HL-60/S4 treated with phorbol 12-myristate 13-acetate at 8.2 ng/mL for 4 days and 3 days (cell line): ENCODE results near the gene CAMKV.
"Not testable (repeated sequence)": the region's sequence is repeated elsewhere in the genome, so short reads cannot be mapped to it uniquely, and the experiment has no call there.

Source experiments
- in situ Hi-C: fragments of 300-500 bp; cut with MboI; formaldehyde crosslinking; loops from 2 replicates; pipeline ENCODE4 v1.15.0; 2022; ENCODE audit warnings: low sequenced_read_pairs

Gene CAMKV, protein sequence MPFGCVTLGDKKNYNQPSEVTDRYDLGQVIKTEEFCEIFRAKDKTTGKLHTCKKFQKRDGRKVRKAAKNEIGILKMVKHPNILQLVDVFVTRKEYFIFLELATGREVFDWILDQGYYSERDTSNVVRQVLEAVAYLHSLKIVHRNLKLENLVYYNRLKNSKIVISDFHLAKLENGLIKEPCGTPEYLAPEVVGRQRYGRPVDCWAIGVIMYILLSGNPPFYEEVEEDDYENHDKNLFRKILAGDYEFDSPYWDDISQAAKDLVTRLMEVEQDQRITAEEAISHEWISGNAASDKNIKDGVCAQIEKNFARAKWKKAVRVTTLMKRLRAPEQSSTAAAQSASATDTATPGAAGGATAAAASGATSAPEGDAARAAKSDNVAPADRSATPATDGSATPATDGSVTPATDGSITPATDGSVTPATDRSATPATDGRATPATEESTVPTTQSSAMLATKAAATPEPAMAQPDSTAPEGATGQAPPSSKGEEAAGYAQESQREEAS

DNA sequence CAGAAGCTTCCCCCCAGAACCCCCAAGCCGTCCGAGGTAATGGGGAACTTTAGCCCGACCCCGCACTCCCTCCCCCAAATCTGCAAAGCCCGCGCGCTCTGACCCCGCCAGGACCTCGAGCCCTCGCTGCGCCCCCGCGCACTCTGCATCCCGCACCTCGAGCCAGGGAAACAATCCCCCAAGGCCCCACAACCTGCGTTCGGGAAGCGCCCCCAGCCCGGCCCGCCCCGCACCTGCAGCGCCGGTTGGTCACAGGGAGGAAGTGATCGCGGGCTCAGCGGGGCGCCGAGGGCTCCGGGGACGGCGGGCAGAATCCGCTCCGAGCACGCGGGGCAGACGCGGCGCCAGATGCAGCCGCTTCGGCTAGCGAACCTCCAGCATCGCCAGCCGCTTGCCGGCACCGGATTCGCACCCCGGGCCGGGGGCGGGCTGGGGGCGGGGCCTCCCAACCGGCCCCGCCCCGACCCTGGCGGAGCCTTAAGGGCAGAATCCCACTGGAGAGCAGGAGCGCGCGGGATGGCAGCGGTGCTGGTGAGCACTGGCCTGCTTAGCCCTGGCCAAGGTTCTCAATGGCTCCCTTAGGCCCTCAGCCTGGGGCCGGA lies at the start of gene CAMKV:
TSS of gene CAMKV (minus strand) at position 382 of the 602 bp plus-strand sequence. CDS start 7,518 bp downstream, outside the sequence.
- in situ Hi-C loops: no loop called here

DNA sequence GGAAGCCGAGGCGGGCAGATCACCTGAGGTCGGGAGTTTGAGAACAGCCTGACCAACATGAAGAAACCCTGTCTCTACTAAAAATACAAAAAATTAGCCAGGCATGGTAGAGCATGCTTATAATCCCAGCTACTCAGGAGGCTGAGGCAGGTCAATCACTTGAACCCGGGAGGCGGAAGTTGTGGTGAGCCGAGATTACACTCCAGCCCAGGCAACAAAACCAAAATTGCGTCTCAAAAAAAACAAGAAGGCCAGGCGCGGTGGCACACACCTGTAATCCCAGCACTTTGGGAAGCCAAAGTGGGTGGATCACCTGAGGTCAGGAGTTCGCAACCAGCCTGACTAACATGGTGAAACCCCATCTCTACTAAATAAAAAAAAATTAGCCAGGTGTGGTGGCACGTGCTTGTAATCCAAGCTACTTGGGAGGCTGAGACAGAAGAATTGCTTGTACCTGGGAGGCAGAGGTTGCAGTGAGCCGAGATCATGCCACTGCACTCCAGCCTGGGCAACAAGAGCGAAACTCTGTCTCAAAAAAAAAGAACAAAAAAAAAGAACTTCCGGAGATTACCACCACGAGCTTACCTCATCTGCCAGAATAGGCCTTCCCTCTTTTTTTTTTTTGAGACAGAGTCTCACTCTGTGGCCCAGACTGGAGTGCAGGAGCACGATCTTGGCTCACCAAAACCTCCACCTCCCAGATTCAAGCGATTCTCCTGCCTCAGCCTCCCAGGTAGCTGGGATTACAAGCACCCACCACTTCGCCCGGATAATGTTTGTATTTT lies 48.3 kb upstream of the CAMKV start:
- in situ Hi-C loops: not testable (repeated sequence)

DNA sequence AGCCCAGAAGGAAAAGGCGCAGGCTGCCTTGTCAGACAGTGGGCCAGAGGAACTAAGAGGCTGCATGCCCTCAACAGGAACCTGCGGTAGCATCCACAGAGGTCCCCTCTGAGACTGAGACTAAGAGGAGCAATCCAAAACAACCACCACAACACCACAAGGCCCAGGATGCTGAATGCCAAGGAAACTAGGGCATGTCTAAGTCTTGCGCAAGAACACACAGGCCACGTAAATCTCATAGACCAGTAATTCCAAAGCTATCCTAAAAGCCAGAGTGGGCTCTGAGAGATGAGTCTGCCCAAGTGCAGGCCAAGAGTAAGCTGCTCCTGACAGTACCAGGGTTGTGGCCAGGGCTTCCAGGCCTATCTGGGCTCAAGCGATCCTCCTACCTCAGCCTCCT lies 47.0 kb upstream of the CAMKV start:
- in situ Hi-C loops: no loop called here

DNA sequence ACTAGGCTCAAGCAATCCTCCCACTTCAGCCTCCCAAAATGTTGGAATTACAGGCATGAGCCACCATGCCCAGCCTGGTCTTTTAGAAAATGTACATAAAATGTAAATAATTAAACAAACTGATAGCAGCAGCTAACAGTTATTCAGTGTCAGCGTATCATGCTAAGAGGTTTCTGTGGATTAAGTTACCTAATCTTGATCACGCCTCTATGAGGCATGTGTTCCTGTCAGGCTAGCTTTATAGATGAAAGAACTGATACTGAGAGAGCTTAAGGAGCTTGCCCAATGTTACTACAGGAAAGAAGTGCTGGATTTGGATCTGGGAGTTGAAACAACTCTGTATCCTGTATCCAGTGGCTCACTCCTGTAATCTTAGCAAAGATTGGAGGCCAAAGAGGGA lies 45.2 kb upstream of the CAMKV start:
- in situ Hi-C loops: no loop called here

DNA sequence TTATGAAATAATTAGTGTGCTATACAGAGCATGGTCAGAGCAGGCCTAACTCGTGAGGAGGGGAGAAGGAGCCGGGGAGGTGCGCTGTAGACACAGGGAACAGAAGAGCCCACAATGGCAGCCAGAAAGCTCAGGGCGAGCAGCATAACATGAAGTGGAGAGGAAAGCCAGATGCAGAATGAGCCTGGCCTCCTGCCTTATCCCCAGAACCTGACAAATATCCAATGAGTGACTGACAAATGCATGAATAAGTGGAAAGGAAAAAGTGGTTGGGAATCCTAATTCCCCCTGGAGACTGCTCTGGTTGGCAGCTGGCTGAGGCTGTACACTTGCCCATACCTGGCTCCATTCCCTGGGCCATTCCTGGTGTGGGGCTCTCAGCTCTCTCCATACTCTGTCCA lies 43.2 kb upstream of the CAMKV start:
- in situ Hi-C loops: no loop called here

DNA sequence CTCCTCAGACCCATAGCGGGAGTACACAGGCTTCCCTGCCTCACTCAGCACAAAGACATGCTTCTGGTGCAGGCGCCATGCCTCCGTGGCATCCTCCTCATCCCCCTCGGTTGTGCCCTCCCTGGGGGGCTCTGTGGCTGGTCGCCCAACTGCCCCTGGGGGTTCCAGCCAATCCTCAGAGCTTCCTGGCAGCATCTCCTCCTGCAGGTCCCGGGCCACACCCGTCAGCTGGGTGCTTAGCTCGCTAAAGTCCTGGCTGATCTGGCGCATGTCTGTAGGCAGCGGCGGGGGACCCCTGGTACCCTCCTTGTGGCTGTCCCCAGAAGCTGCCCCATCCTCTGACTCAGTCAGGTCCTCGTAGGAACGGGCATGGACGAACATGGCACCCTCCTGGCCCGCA lies 41.9 kb upstream of the CAMKV start:
- in situ Hi-C loops: no loop called here

DNA sequence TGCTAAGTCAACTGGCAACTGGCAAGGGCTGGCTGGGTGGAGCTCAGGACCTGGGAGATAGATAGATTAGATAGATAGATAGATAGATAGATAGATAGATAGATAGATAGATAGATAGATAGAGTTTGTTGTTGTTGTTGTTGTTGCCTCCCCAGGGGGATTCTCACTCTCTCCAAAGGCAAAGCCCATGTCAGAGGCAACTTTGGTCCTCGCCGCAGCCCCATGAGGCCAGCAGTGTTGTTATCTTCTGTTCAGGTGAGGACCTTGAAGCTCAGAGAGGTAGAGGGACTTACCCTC lies 41.4 kb upstream of the CAMKV start:
- in situ Hi-C loops: no loop called here

DNA sequence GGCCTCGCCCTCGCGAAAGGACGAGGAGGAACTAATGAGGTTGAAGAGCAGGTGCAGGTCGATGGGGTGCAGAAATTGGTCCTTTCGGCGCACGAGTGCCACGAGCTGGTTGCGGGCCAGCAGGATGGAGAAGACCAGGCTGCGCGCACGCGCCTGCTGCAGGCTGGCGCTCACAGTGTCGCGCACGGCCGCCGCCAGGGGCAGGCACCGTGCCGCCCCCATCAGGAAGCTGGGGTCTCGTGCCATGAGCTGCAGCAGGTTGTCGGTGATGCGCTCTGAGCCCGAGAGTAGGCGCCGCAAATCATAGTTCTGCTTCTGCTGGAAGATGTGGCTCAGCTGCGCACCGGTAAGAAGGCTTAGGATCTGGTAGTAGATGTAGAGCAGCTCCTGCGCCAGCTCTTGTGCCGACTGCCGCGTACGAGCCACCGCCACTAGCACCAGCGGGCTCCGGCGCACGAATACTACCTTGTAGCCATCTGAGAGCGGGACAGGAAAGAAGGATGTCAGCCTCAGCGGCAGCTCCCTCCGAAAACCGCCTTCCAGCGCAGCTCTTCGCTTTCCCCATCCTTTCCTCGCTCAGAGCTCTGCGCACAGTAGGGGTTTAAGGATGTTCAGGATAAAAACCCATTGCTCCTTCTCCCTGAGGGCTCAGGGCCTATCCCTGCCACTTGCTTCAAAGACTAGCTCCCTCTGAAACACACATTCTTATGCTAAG lies 40.9 kb upstream of the CAMKV start:
- in situ Hi-C loops: no loop called here

DNA sequence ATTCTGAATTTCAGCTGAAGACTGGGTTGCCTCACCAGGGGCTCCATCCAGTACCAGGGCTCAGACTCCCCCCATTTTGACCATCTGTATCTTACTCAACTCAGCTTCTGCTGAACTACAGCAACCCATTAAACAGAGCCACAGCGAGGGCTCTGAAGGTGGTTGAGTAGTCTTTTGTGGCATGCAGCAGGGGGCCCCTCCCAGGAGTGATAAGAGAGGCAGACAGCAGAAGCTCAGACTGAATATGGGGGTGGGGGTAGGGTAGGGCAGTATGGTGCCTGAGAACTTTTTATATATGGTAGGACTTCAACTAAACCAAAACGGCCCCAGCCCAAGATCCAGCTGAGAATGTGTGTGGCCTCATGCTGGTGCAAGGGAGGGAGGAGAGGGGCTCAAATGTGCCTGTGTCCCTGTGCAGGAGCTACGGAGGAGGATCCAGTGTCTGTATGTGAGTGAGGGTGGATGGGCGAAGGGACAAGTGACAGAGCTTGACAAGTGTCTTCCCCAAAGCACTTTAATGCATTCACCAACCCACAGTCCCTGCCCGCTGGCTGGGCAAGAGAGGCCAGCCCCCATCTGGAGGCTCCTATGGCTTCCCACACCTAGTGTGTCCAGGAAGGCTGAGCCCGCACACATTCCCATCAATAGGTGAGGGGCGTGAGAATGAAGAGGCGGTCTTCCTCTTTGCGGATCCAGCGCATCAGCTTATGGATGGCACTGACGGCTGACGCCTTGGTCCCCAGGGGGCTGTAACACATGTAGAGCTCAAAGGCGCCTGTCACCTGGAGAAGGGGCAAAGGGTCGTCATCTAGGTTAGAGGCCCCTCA lies 38.9 kb upstream of the CAMKV start:
- in situ Hi-C loops: no loop called here

DNA sequence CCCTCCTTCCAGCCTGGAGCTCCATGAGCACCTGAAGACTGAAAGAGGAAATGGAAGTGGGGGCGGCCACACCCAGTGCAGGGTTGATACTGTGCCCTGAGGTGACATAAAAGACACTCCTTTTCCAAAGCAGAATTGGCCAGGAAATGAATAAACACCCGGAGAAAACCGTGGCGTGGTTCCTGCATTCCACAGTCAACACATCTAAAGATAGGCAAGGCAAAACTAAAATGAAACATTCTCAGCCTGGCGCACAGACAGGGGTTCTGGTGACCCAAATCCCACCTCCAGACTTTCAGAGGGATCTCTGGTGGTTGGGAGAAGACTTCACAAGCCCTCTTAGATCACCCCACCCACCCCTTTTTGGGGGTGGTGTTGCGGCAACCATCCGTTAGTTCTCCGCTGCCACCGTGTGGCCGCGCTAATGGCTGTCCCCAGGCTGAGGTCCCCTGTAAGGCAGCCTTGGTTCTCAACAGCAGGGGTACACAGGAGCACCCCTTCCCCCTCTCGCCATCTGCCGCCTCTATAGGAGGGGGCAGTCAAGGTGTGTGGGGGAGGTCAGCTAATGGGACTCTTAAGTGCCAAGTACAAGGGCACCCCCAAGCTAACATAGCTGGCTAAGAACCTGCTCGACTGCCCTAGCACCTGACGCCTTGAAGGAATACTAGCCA lies 36.5 kb upstream of the CAMKV start:
- in situ Hi-C loops: no loop called here

DNA sequence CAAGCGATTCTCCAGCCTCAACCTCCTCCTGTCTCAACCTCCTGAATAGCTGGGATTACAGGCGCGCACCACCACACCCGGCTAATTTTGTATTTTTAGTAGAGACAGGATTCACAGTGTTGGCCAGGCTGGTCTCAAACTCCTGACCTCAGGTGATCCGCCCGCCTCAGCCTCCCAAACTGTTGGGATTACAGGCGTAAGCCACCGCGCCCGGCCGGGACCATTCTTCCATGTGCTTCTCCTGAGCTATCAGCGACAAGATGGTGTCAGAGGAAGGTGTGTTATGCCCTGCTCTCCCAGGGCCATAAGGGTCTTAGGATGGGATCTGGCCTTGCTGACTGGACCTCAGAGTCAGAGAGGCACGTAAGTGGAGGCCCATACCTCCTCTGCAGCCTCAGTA lies 34.7 kb upstream of the CAMKV start:
- in situ Hi-C loops: not testable (repeated sequence)

DNA sequence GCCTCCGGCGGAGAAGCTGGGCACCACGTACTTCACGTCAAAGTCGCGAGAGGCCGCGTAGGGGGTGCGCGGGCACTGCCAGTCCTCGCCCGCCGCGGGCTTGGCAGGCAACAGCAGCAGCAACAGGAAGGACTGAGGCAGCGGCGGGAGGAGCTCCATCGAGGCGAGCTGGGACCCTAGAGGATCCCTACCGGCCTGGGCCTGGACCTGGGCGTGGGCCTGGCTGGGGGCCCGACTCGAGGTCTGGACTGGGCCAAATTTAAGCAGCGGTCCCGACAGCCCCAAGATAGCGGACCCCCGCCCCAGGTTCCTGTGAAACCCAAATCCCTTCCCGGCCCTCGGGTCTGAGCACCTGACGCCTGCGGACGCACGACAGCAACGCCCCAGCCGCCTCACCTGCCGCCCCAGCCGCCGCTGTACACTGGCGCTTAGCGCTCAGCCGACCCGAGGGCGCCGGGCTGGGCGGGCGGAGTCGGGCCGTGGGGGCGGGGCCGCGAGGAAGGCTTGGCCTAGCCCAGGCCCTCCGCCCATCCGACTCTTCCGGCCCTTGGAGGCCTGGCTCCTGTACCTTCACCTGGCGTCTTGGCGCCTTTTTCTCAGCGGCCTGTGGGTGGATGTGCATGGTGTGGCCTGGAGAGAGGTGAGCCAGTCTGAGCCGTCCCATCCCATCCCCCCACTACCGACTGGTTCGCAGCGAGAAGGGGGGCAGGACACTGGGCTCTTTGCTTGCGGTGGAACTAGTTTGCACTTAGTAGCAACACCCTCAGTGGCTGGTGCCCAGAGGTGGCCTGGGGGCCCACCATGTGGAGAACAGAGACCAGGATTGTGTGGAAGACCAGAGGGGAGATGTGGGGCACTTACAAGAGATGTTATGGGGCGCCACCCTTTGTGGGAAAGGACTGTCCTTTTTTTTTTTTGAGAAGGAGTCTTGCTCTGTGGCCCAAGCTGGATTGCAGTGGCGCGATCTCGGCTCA lies 34.0 kb upstream of the CAMKV start, which contains the start of gene MST1R:
TSS of gene MST1R (minus strand) at position 423 of the 974 bp plus-strand sequence. CDS start at position 159, 264 bp downstream.
- in situ Hi-C loops: no loop called here

DNA sequence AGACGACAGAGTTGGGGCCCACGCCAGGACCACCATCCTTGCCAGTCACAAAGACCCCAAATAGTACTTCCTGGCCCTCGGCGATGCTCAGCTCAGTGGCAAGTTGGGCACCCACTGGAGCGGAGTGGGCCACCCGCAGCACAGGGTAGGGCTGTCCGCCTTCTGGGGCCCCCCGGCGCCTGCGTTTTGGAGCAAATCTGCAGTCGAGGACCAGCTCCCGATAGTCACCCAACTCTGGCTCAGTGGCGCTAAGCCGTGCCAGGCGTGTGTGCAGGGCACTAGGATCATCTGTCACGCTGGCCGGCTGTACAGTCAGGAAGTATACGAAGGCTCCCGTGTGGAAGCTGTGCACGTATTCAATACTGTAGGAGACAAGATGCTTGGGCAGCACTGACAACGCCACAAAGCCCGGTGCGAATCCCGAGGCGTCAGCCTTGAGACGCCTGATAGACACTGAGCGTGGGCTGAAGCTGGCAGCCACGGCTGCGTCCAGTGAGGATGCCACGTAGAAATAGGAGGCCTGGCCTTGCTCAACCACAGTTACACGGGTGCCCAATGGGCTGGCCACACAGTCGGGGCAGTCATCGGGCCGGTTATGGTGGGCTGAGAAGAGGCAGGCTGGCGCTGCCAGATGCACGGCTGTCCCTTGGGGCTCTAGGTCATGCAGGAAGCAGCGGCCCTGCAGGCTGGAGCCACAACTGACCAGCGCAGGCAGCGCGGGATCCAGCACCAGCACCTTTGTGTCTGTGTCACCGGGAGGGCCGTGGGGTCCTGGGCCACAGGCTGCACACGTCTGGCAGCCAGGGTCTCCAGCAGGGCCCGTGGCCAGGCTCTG lies 33.0 kb upstream of the CAMKV start:
- in situ Hi-C loops: no loop called here

DNA sequence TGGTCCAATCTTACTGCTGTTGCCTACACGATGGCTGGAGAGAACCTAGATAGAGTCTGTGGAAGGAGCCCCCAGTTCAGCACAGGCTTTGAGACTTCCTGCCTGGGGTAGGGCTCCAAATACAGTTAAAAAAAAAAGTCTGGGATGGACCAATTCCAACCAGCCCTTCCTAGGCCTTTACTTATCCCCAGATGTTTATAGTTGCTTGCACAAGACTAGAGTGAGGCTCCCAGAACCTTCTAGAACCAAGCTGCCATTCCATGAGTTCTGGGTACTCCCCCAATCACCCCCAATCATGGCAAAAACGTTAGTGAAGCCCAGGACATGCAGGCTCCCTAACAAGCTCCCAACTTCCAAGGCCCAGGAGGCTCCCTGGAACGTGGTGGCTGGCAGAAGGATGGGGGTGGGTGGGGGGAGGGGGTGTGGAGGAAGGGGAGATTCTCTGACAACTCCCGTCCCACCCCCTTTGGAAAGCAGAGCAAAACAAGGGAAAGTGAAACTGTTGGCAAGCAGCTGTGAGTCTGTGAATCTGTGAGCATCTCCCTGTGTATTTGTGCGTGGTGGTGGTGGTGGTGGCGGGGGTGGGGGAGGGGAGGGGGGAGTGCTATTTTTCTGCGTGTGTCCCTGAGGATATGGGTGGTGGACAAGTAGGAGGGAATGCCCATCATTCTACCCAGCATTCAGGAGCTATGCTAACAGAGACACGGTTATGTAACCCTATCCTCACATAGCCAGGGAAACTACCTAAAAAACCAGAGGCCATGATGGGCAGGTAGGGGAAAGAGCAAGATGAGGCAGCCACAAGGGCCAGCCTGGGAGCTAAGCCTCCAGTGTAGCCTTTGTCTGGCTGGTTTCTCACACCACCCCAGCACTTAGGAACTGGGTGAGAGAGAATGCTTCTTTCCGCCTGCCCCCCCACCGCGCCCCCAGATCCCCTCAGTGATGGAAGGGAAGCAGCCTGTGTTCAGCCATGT lies 31.9 kb upstream of the CAMKV start:
- in situ Hi-C loops: no loop called here

DNA sequence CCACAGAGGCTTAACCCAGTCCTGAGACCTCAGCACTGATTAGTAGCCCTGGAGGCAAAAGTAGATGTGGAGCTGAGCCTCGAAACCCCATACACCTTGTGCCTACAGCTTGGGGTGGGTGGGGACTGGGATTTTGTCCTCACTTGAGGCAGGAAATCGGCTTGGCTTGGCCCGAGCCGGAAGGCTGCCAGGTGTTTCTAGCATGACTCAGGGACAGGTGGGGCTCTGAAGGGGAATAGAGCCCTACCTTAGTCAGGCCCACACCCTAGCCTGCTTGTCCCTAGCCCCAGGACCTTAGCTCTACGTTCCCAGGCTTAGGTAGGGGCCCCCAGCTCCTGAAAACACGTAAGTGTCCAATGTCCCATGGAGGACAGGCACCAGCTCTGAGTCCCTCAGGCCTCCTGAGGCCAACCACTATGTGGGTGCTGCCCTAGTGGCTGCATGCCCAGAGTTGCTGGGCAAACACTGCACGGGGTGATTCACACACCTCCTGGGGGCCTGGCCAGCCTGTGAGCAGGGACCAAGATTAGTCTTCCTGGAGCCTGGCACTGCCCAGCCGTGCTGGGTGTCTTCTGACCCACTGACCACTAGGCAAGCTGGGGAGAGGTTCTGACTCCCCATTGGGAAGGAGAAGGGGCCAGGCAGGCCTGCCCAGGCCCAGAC lies 30.9 kb upstream of the CAMKV start:
- in situ Hi-C loops: no loop called here

DNA sequence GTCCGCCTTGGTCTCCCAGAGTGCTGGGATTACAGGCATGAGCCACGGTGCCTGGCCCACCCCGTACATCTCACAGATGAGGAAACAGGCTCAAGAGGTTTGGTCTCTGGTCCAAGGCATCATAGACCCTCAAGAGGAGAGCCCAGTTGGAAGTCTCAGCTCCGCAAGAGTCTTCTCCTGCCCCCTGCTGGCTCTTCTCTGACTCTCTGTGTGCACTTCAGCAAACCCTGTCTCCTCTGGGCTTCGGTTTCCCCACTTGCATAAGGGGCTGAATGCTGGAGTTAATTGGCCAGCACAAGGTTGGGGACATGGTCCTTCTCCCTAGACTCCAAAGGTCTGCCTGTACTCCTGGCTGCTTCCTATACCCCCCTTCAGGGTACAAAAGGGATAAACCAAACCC lies 30.1 kb upstream of the CAMKV start:
- in situ Hi-C loops: no loop called here
